OCI-LY7 (cell line): ENCODE measurements around the gene DEGS1. TPM values are rescaled to one million over a fixed set of nuclear protein-coding genes. Genes with fewer than 3 reads are reported as not detected.
"Not testable (repeated sequence)": the region's sequence is repeated elsewhere in the genome, so short reads cannot be mapped to it uniquely, and the experiment has no call there.

Experiments
- BruUV-seq: library from RNA; stranded (reverse); fragments of 400-500 nt; replicated peaks from 2 replicates; lab custom pipeline; 2021; lab: Mats Ljungman, UMichigan
- CTCF ChIA-PET: fragments of 300-600 bp; sonication (Branson Sonifier 250); formaldehyde crosslinking; loops from one replicate; lab custom pipeline; 2022; ENCODE audit warnings: antibody characterized with exemption; ENCODE audit not compliant: unreplicated experiment; lab: Charles Lee
- POLR2A ChIA-PET: fragments of 300-600 bp; sonication (Branson Sonifier 250); formaldehyde crosslinking; loops from one replicate; lab custom pipeline; 2022; ENCODE audit warnings: antibody characterized with exemption; lab: Charles Lee
- DNase-seq: peaks from one replicate; pipeline ENCODE4 v3.0.0-alpha.2; 2015; ENCODE audit warnings: low spot score
- H2AFZ ChIP-seq: fragments of 200-600 bp; sonication (generic), shearing (Covaris generic); 2 replicates; pipeline ENCODE4 v1.6.1; 2014; ENCODE audit warnings: mild to moderate bottlenecking, antibody characterized with exemption, low read length, moderate library complexity
- H3K27ac ChIP-seq: fragments of 200-600 bp; sonication (generic); 2 replicates; pipeline ENCODE4 v1.5.1; 2014; ENCODE audit warnings: mixed run types, low read depth, mild to moderate bottlenecking, moderate library complexity, low read length, inconsistent platforms; ENCODE audit not compliant: poor library complexity, severe bottlenecking
- H3K36me3 ChIP-seq: fragments of 200-600 bp; sonication (generic); 2 replicates; pipeline ENCODE4 v1.6.1; 2014; ENCODE audit warnings: mild to moderate bottlenecking, antibody characterized with exemption, low read length, moderate library complexity, mixed read lengths; ENCODE audit not compliant: insufficient read depth
- H3K4me1 ChIP-seq: fragments of 200-600 bp; sonication (generic); 2 replicates; pipeline ENCODE4 v1.5.1; 2014; ENCODE audit warnings: mild to moderate bottlenecking, low read length; ENCODE audit not compliant: insufficient read depth, poor library complexity, severe bottlenecking
- H3K4me2 ChIP-seq: fragments of 200-600 bp; sonication (generic); 2 replicates; pipeline ENCODE4 v1.6.1; 2014; ENCODE audit warnings: mild to moderate bottlenecking, low read length
- H3K4me3 ChIP-seq: fragments of 200-600 bp; sonication (generic); 2 replicates; pipeline ENCODE4 v1.5.1; 2014; ENCODE audit warnings: mild to moderate bottlenecking, low read depth, low read length; ENCODE audit not compliant: poor library complexity, severe bottlenecking
- H3K79me2 ChIP-seq: fragments of 200-600 bp; sonication (generic); 2 replicates; pipeline ENCODE4 v1.6.1; 2016; ENCODE audit warnings: low read depth, mild to moderate bottlenecking, low read length, moderate library complexity, mixed read lengths; ENCODE audit not compliant: insufficient read depth
- H3K9me2 ChIP-seq: fragments of 200-600 bp; sonication (generic); 2 replicates; pipeline ENCODE4 v1.6.1; 2016; ENCODE audit warnings: mild to moderate bottlenecking, low read length, mixed read lengths; ENCODE audit not compliant: insufficient read depth
- H3K9me3 ChIP-seq: fragments of 200-600 bp; sonication (generic); 2 replicates; pipeline ENCODE4 v1.6.1; 2014; ENCODE audit warnings: mild to moderate bottlenecking, mixed run types, low read length, mixed read lengths
- H4K20me1 ChIP-seq: fragments of 200-600 bp; sonication (generic); 2 replicates; pipeline ENCODE4 v1.6.1; 2014; ENCODE audit warnings: mild to moderate bottlenecking, antibody characterized with exemption, low read length, moderate library complexity, mixed read lengths; ENCODE audit not compliant: insufficient read depth
- CTCF ChIP-seq: fragments of 200-600 bp; sonication (generic); conservative IDR thresholded peaks from 2 replicates; pipeline ENCODE4 v1.5.1; 2014; ENCODE audit warnings: mild to moderate bottlenecking, antibody characterized with exemption, low read length, moderate library complexity, mixed read lengths
- EZH2phosphoT487 ChIP-seq: fragments of 200-600 bp; sonication (generic); IDR thresholded peaks from 2 replicates; pipeline ENCODE4 v1.6.1; 2018; ENCODE audit warnings: low read depth, borderline replicate concordance, mild to moderate bottlenecking, mixed run types, antibody characterized with exemption, low read length, moderate library complexity, mixed read lengths
- intact Hi-C: fragments of 100-400 bp; cut with micrococcal nuclease; formaldehyde crosslinking; loops from one replicate; pipeline ENCODE4 v1.10.0; 2022; ENCODE audit not compliant: unreplicated experiment
- total RNA-seq, 2 experiments: library from RNA; depleted of rRNA in 1 of 2; stranded (reverse); fragments of >200 nt in 1 of 2; shearing (Covaris generic) in 1 of 2; gene quantifications; 2 replicates each; pipeline ENCODE4 v1.2.3, GENCODE V29; 2014 to 2022

Gene DEGS1
- total RNA-seq, 2 experiments from 2014 or later = 34.8 to 53.2 TPM

DNA sequence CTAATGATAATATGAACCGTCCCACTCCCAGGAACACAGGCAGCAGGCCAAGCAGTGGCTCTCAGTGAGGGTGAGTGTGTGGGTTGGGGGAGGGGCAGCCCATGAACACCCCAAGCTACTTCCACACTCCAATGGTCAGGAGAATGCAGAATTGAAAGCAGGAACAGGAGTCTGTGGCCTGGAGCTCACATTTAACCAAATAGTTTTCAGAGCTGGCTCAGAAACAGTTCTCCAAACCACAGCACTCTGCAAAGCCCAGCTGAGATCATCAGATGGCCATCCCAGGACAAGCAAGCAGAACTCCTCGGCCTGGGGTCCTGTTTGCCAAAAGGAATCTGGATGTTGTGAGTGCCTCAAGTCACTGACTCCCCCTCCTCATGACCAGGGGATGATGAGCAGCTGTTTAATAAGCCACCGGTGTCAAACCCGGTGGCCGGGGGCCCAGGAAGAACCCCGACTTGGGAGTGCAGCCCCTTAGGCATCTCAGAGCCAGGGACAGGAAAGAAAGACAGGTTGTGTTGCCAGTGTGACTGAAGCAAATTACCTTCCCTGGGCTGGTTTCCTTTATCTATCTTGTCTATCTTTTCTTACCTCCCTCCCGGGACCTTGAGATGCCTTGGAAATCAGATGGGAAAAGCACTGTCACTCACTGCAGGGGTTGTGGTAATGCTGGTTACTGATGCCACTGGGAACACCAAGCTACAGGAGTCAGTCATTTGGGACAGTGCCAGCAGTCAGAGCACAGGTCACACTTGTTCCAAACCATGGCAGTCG, 20.4 kb downstream of the DEGS1 start:
- CTCF ChIA-PET = interaction anchor here (1.3 kb wide), 1 partner anchor 9 kb away, joined by 3 read pairs; no protein-coding TSS in a partner anchor

DNA sequence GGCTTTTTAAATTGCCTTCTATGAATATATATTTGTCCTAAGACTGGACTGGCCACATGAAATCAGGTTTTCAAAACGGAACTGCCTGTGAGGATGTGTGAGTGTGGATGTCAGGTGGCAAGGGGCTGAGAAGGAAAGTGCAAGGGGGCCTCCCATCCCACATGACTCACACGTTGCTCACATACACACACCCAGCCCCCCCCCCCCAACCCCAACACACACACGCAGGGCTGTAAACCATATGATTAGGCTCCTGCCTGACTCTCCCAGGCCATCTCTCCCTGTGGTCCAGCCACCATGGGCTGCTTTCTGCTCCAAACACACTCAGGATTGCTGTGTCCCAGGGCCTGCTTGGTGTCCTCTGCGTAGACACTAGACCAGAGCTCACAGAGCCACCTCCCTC, 22.4 kb downstream of the DEGS1 start:
- BruUV-seq = no TSS peak
- Histone ChIP-seq H3K79me2 (no peaks in the 10 kb centered on the region), H3K27ac (no peak overlapping the region), H3K9me3 (no peaks in the 10 kb centered on the region), H3K36me3 (no peaks in the 10 kb centered on the region), H2AFZ (peak overlapping the region; percentile 76; the same call in 1 of the 2 replicates), H3K4me1 (peaks cover 36% of the 10 kb centered on the region), H4K20me1 (no peaks in the 10 kb centered on the region), H3K4me3 (no peak overlapping the region), H3K4me2 (no peak overlapping the region), H3K9me2 (no peaks in the 10 kb centered on the region)
- no peak for DNase-seq
- POLR2A ChIA-PET = interaction anchor here (0.6 to 1.7 kb wide), 4 partner anchors 19 to 39 kb away, joined by 3 to 4 read pairs (median 3); partner anchors contain the start of gene DEGS1
- intact Hi-C loops = no loop called here
- CTCF ChIA-PET = no interaction called here
- TF ChIP-seq CTCF = no peak

More for the DNA sequence above, 20.4 kb downstream of the DEGS1 start:
- Histone ChIP-seq H4K20me1 (no peaks in the 10 kb centered on the region), H3K27ac (peak overlapping the region; percentile 41), H3K9me2 (no peaks in the 10 kb centered on the region), H3K36me3 (no peaks in the 10 kb centered on the region), H3K4me2 (peak overlapping the region; percentile 65), H3K79me2 (no peaks in the 10 kb centered on the region), H2AFZ (peak overlapping the region; percentile 51; the same call in 1 of the 2 replicates), H3K9me3 (no peaks in the 10 kb centered on the region), H3K4me3 (peak overlapping the region; percentile 2), H3K4me1 (peaks cover 29% of the 10 kb centered on the region)
- intact Hi-C loops = no loop called here
- peak; percentile 73 for DNase-seq
- TF ChIP-seq CTCF = no peak
- no peak for TF ChIP-seq EZH2phosphoT487
- no TSS peak for BruUV-seq
- POLR2A ChIA-PET = interaction anchor here (0.6 to 1.7 kb wide), 5 partner anchors 13 to 239 kb away, joined by 3 to 10 read pairs (median 3); partner anchors contain the start of gene DEGS1

GRCh38 chr1:224205931-224206538, 23.0 kb downstream of the DEGS1 start:
- CTCF ChIA-PET, DNase-seq, H3K4me3 ChIP-seq, H4K20me1 ChIP-seq, H3K36me3 ChIP-seq, H3K27ac ChIP-seq, H2AFZ ChIP-seq, H3K79me2 ChIP-seq, H3K9me2 ChIP-seq, intact Hi-C loops, H3K4me2 ChIP-seq, BruUV-seq, H3K9me3 ChIP-seq: not testable (repeated sequence)
- peaks cover 36% of the 10 kb centered on the region for H3K4me1 ChIP-seq
- POLR2A ChIA-PET = interaction anchor here (0.6 to 1.2 kb wide), 4 partner anchors 14 to 38 kb away, joined by 3 to 4 read pairs (median 3); no protein-coding TSS in a partner anchor
